Smooth muscle cell (in vitro differentiated cells): ENCODE data around the gene SSTR4. TPM values are rescaled to one million over a fixed set of nuclear protein-coding genes. Genes with fewer than 3 reads are reported as not detected.
"Not testable (repeated sequence)": the region's sequence is repeated elsewhere in the genome, so short reads cannot be mapped to it uniquely, and the experiment has no call there.

Experiments used
- DNase-seq: peaks from one replicate; lab custom pipeline; 2025; ENCODE audit not compliant: unreplicated experiment; lab: John Stamatoyannopoulos, UW
- H2AFZ ChIP-seq: fragments of 200-600 bp; sonication (generic); 2 replicates; pipeline ENCODE4 v1.6.0; 2016; ENCODE audit warnings: antibody characterized with exemption, low read depth, mild to moderate bottlenecking
- H3F3A ChIP-seq: fragments of 200-600 bp; sonication (generic); 2 replicates; pipeline ENCODE4 v1.6.0; 2017; ENCODE audit warnings: antibody characterized with exemption, low read depth
- H3K27ac ChIP-seq: fragments of 200-600 bp; sonication (generic); 2 replicates; pipeline ENCODE4 v1.5.1; 2016; ENCODE audit warnings: low read depth, mild to moderate bottlenecking
- H3K27me3 ChIP-seq: fragments of 200-600 bp; sonication (generic); 2 replicates; pipeline ENCODE4 v1.6.1; 2016; ENCODE audit warnings: low read depth, mild to moderate bottlenecking
- H3K36me3 ChIP-seq: fragments of 200-600 bp; sonication (generic); 2 replicates; pipeline ENCODE4 v1.5.1; 2016; ENCODE audit warnings: low read depth
- H3K4me1 ChIP-seq: fragments of 200-600 bp; sonication (generic); 2 replicates; pipeline ENCODE4 v1.5.1; 2016; ENCODE audit warnings: low read depth
- H3K4me2 ChIP-seq: fragments of 200-600 bp; sonication (generic); 2 replicates; pipeline ENCODE4 v1.6.0; 2016; ENCODE audit warnings: mild to moderate bottlenecking
- H3K4me3 ChIP-seq: fragments of 200-600 bp; sonication (generic); 2 replicates; pipeline ENCODE4 v1.5.1; 2016; ENCODE audit warnings: mild to moderate bottlenecking
- H3K79me2 ChIP-seq: fragments of 200-600 bp; sonication (generic); 2 replicates; pipeline ENCODE4 v1.6.0; 2016; ENCODE audit warnings: low read depth, mild to moderate bottlenecking
- H3K9ac ChIP-seq: fragments of 200-600 bp; sonication (generic); 2 replicates; pipeline ENCODE4 v1.6.0; 2016; ENCODE audit warnings: low read depth
- H3K9me3 ChIP-seq: fragments of 200-600 bp; sonication (generic); replicated peaks from 2 replicates; pipeline ENCODE4 v1.5.1; 2016; ENCODE audit warnings: low read depth
- H4K20me1 ChIP-seq: fragments of 200-600 bp; sonication (generic); 2 replicates; pipeline ENCODE4 v1.6.0; 2016; ENCODE audit warnings: low read depth
- WGBS: methylation state at CpG from one replicate; pipeline ENCODE4 v1.1.7; 2016; ENCODE audit warnings: low lambda C conversion rate; 5-methylcytosine and 5-hydroxymethylcytosine counted together
- polyA plus RNA-seq: library from polyadenylated mRNA; unstranded; fragments of >200 nt; fragmentation: Nextera tagmentation; extraction: Ambion mirVana; gene quantifications from 2 replicates; pipeline ENCODE4 v1.2.1, GENCODE V29; 2016
- total RNA-seq: library from RNA; depleted of rRNA; stranded (reverse); fragments of >200 nt; gene quantifications from 2 replicates; pipeline ENCODE4 v1.2.3, GENCODE V29; 2014
- TF ChIP-seq, protein P1 (sequence below): fragments of 200-600 bp; sonication (generic); IDR thresholded peaks from 2 replicates; pipeline ENCODE4 v1.5.1; 2017; ENCODE audit warnings: borderline replicate concordance, mild to moderate bottlenecking, antibody characterized with exemption; ENCODE audit not compliant: insufficient read depth, poor library complexity, severe bottlenecking

Gene SSTR4
- total and polyA plus RNA-seq, 2 experiments from 2014 or later = not detected

DNA sequence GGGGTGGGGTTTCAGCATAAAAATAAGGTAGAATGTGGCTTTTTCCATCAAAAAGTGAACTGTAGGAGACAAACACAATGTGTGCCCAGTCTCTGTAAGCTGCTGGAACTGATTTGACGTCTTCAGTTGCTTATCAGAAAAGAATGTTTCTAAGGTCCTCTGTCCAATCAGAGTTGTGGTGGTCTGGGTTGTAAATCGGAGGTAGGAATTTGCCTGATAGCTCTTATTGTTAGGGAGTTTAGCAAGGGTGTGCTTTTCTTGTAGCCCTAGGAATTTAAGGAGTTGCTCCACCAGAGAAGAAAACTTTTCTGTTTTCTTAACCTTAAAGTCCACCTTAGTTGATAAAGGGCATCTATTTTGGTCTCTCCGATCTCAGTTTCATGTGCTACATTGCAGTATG, 10.4 kb upstream of the SSTR4 start:
- H3K36me3 ChIP-seq = no peaks in the 10 kb centered on the region
- WGBS = 44% methylated on average over 3 of the region's 3 CpGs
- H2AFZ ChIP-seq = no peak overlapping the region
- H3K79me2 ChIP-seq = no peaks in the 10 kb centered on the region
- TF ChIP-seq, protein P1, sequence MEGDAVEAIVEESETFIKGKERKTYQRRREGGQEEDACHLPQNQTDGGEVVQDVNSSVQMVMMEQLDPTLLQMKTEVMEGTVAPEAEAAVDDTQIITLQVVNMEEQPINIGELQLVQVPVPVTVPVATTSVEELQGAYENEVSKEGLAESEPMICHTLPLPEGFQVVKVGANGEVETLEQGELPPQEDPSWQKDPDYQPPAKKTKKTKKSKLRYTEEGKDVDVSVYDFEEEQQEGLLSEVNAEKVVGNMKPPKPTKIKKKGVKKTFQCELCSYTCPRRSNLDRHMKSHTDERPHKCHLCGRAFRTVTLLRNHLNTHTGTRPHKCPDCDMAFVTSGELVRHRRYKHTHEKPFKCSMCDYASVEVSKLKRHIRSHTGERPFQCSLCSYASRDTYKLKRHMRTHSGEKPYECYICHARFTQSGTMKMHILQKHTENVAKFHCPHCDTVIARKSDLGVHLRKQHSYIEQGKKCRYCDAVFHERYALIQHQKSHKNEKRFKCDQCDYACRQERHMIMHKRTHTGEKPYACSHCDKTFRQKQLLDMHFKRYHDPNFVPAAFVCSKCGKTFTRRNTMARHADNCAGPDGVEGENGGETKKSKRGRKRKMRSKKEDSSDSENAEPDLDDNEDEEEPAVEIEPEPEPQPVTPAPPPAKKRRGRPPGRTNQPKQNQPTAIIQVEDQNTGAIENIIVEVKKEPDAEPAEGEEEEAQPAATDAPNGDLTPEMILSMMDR = no peak
- no peaks in the 10 kb centered on the region for H3K4me1 ChIP-seq
- no peaks in the 10 kb centered on the region for H3K27me3 ChIP-seq
- no peak overlapping the region for H3K27ac ChIP-seq
- H4K20me1 ChIP-seq = no peaks in the 10 kb centered on the region
- no peak overlapping the region for H3K4me3 ChIP-seq
- H3K4me2 ChIP-seq = no peak overlapping the region
- H3K9me3 ChIP-seq = no peaks in the 10 kb centered on the region
- no peak overlapping the region for H3K9ac ChIP-seq
- H3F3A ChIP-seq = no peaks in the 10 kb centered on the region
- no peak for DNase-seq

DNA sequence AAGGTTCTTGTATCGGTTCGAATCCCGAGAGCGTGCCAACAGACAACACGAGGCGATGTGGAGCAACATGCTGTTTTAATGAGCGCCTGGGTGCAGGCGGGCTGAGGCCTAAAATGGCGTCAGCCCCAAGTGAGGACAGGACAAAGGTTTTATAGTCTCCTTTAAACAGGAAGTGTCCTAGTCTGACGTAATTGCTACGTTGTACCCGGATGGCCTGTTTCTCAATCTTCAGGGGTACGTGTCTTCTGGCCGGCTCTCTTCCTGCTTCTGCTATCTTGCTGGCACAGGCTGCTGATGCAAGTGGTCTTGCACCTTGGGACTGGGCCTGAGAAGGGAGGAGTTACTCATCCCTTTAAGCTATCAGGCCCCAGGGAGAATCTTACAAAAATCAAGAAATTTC, 9.6 kb upstream of the SSTR4 start:
- not testable (repeated sequence) for H3K27ac ChIP-seq, H3K27me3 ChIP-seq, H3K4me1 ChIP-seq, H3K4me2 ChIP-seq, H3K36me3 ChIP-seq, H3F3A ChIP-seq, DNase-seq, H3K9me3 ChIP-seq, H3K79me2 ChIP-seq, H2AFZ ChIP-seq, H3K9ac ChIP-seq, H4K20me1 ChIP-seq, H3K4me3 ChIP-seq
- 82% methylated on average over 14 of the region's 14 CpGs for WGBS

DNA sequence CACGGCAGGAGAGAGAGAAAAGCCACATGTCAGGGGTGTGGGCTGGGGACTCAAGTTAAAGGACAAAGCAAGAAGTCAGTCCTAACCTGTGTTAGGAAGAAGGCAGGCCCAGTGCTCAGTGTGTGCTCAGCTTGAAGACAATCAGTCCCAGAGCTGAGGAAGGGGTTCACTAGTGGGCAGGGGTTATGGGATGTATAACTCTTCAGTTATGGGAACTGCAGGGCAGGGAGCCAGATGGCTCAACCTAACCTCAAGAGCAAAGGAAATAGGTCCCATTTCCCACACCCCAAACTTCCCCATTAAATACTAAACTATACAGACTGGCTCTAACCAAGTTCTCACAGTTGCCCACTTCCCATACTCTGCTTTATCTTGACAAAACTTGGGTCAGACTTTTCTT, 7.4 kb upstream of the SSTR4 start:
- no peak overlapping the region for H3K27ac ChIP-seq
- WGBS = 70% methylated on average over 1 of the region's 1 CpG
- no peaks in the 10 kb centered on the region for H4K20me1 ChIP-seq
- no peaks in the 10 kb centered on the region for H3K27me3 ChIP-seq
- H3F3A ChIP-seq = no peaks in the 10 kb centered on the region
- no peak overlapping the region for H3K9ac ChIP-seq
- no peaks in the 10 kb centered on the region for H3K79me2 ChIP-seq
- no peaks in the 10 kb centered on the region for H3K36me3 ChIP-seq
- no peak overlapping the region for H3K4me3 ChIP-seq
- no peak overlapping the region for H2AFZ ChIP-seq
- H3K4me2 ChIP-seq = no peak overlapping the region
- H3K9me3 ChIP-seq = no peaks in the 10 kb centered on the region
- no peak for DNase-seq
- no peaks in the 10 kb centered on the region for H3K4me1 ChIP-seq
- TF ChIP-seq, protein P1 = no peak

DNA sequence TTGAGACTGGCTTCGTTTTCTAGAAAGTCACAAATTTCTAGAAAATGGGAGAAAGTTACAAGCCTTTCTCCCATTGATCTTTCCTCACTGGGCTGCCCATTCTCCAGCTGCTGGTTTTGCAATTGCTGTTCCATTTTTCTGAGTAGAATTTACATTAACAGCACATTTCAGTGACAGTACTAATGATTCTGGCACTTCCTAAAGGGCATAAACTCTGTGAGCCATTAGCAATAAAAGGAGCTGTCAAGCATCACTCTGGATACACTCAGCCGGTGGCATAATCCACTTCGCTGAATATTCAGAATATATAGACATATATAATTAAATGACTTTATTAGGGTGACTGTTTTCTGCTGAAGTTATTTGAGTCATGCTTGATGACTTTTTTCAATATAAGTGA, 6.7 kb upstream of the SSTR4 start:
- no peaks in the 10 kb centered on the region for H3K36me3 ChIP-seq
- no peaks in the 10 kb centered on the region for H3K9me3 ChIP-seq
- no peaks in the 10 kb centered on the region for H4K20me1 ChIP-seq
- H3F3A ChIP-seq = no peaks in the 10 kb centered on the region
- no peak overlapping the region for H3K27ac ChIP-seq
- no peak overlapping the region for H3K4me3 ChIP-seq
- H2AFZ ChIP-seq = no peak overlapping the region
- TF ChIP-seq, protein P1 = no peak
- H3K4me2 ChIP-seq = no peak overlapping the region
- H3K4me1 ChIP-seq = no peaks in the 10 kb centered on the region
- WGBS = 65% methylated on average over 3 of the region's 3 CpGs
- H3K79me2 ChIP-seq = no peaks in the 10 kb centered on the region
- DNase-seq = no peak
- H3K27me3 ChIP-seq = no peaks in the 10 kb centered on the region
- no peak overlapping the region for H3K9ac ChIP-seq
